ENCODE measurements around the gene ACBD6.

- TF ChIP-seq POLR2A (IDR thresholded peaks at IDR 0.05; ENCODE audit: low read depth, low read length) (no peak), CTCF (conservative IDR thresholded peaks at IDR 0.05; ENCODE audit: low read depth, low read length) (no peak), CEBPB (IDR thresholded peaks at IDR 0.05; ENCODE audit: low read depth, low read length) (no peak), RCOR1 (IDR thresholded peaks at IDR 0.05; ENCODE audit: insufficient replicate concordance, low read length) (no peak), MXI1 (IDR thresholded peaks at IDR 0.05; ENCODE audit: borderline replicate concordance, low read depth, low read length) (no peak), FOS (IDR thresholded peaks at IDR 0.05; ENCODE audit: low read depth, low read length) (no peak), CHD1 (IDR thresholded peaks at IDR 0.05; ENCODE audit: low read depth, low read length) (no peak)
These were observed 38.6 kb upstream of the ACBD6 start for GRCh38 chr1:180540697-180541594.
